ENCODE measurements around the gene DHRS7.
"Not testable (repeated sequence)": the region's sequence is repeated elsewhere in the genome, so short reads cannot be mapped to it uniquely, and the experiment has no call there.

Gene DHRS7

GRCh38 chr14:60160422-60160821 lies 4.8 kb downstream of the DHRS7 start:
- DNase-seq (ENCODE audit: low read depth, low spot score), result no peak
- no peak overlapping the region for H3K4me3 ChIP-seq (ENCODE audit: low read length)

DNA sequence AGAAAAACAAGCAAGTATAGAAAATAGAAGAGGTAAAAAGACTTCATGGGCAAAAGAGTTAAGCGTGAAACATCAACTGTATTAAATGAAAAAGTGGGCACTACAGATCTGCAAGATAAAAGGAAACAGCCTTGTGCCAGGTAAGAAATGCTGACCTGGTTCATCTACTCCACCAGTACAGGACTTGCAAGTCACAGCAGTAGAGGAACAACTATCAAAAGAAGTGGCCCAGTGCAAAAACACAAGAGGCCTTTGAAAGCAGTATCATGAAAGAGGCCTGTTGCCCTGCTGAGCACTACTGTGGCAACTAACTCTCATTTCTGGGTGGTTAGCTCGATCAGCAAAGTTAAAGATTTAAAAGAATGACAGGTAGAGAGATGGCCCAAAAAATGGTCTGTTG lies 10.5 kb downstream of the DHRS7 start:
- no peak for DNase-seq (ENCODE audit: low read depth, low spot score)
- H3K4me3 ChIP-seq (ENCODE audit: low read length), result no peak overlapping the region

DNA sequence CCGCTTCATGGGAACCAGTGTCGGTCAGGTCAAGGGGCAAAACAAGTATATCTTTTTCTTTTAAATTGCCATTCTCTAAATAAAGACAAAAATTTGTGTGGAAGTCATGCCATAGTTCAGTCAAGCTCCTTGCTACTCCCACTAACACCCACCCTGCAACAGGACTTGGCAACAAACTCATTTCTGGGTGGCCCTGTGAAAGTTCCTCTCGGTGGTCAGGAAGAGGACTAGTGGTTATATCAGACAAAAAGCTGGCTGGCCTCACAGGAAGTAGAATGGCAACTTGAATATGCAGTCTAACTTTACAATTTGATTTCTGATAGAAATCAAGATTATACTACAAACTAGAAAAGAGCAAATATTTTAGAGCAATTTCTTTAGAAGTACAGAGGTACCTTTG lies 11.2 kb downstream of the DHRS7 start:
- DNase-seq (ENCODE audit: low read depth, low spot score), result no peak

DNA sequence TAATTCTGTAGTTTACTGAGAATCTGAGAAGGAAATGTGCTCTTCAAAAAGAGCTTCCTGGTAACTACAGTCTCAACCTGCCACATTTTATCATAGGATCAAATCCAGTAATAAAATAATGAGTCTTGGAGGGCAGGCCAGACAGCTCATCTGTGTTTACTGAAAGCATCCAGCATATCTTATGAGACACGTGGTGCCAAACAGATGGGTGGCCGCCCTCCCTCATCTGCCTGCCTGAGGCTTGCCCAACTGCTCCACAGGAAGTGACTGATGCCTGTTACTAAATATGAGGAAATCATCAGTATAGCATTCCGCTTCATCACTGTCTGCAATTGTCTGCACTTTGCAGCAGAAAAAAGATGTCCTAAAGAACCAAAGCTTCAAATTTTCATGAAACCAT lies 13.5 kb downstream of the DHRS7 start:
- DNase-seq (ENCODE audit: low read depth, low spot score), result peak; percentile 82
- H3K4me3 ChIP-seq (ENCODE audit: low read length), result no peak overlapping the region

More for the DNA sequence above, 11.2 kb downstream of the DHRS7 start:
- H3K4me3 ChIP-seq (ENCODE audit: low read length), result no peak overlapping the region

GRCh38 chr14:60134702-60135101 lies 30.5 kb downstream of the DHRS7 start:
- H3K4me3 ChIP-seq (ENCODE audit: low read length), result no peak overlapping the region
- no peak for DNase-seq (ENCODE audit: low read depth, low spot score)

DNA sequence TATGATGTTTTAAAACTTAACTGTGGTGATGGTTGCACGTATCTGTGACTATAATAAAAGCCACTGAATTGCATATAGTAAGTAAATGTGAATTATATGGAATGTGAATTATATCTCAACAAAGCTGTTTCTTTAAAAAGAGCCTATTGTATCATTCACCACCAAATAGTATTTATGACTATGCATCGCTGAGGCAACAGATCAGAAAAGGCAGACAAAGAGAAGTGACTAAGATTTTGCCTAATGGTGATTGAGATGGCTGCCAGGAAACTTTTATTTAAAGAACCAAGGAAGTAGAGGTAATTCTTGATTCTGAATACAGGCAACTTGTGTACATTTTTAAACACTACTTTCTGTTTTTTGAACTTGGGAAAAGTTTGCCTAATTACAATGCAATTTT lies 31.7 kb downstream of the DHRS7 start:
- no peak overlapping the region for H3K4me3 ChIP-seq (ENCODE audit: low read length)
- no peak for DNase-seq (ENCODE audit: low read depth, low spot score)

DNA sequence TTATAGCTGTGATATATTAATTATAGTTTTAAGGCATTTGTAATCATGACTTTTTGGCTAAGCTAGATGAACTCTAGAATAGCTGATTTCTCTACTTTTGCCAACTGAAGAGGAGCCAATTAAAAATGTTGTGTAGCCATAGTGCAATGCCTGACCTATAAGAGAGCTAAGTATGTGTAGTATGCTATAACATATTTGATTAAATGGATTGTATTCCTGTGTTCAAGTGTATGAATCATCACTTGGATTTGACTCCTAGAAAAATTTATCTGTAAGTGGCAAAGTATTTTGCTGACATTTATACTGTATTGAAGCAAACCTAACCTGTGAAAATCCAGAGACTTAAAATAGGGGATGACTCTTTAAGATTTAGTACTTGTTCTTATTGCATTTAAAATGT lies 39.3 kb downstream of the DHRS7 start:
- no peak for DNase-seq (ENCODE audit: low read depth, low spot score)
- no peak overlapping the region for H3K4me3 ChIP-seq (ENCODE audit: low read length)

DNA sequence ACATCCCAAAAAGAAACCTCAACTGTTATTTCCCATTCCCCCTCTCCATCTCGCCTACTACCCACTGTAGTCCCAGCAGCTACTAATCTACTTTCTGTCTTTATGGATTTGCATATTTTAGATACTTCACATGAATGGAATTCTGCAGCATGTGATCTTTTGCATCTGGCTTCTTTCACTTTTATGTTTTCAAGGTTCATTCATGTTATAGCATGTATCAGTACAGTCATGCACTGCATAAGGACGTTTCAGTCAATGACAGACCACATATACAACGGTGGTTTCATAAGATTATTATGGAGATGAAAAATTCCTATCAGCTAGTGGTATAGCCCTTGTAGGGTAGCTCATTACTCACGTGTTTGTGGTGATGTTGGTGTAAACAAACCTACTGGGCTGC lies 49.0 kb downstream of the DHRS7 start:
- DNase-seq (ENCODE audit: low read depth, low spot score), result no peak
- no peak overlapping the region for H3K4me3 ChIP-seq (ENCODE audit: low read length)

- DNase-seq (ENCODE audit: low read depth, low spot score), result no peak
- no peak overlapping the region for H3K4me3 ChIP-seq (ENCODE audit: low read length)
These were observed 50.3 kb downstream of the DHRS7 start for GRCh38 chr14:60114881-60115280.

GRCh38 chr14:60111732-60112131 lies 53.5 kb downstream of the DHRS7 start:
- no peak for DNase-seq (ENCODE audit: low read depth, low spot score)
- no peak overlapping the region for H3K4me3 ChIP-seq (ENCODE audit: low read length)

DNA sequence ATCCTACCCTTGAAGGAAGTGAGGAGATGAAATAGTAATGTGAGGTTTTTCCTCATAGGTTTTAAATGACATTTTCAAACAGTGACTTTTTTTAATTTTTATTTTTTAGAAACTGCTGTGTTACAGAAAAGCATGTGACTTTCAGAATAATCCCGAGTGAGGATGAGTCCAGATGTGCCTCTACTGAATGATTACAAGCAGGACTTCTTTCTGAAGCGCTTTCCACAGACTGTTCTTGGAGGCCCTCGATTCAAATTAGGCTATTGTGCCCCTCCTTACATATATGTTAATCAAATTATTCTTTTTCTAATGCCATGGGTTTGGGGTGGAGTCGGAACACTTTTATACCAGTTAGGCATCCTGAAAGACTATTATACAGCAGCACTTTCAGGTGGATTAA lies 57.7 kb downstream of the DHRS7 start:
- no peak overlapping the region for H3K4me3 ChIP-seq (ENCODE audit: low read length)
- DNase-seq (ENCODE audit: low read depth, low spot score), result no peak

- no peak for DNase-seq (ENCODE audit: low read depth, low spot score)
- no peak overlapping the region for H3K4me3 ChIP-seq (ENCODE audit: low read length)
These were observed 58.9 kb downstream of the DHRS7 start for GRCh38 chr14:60106339-60106738.

DNA sequence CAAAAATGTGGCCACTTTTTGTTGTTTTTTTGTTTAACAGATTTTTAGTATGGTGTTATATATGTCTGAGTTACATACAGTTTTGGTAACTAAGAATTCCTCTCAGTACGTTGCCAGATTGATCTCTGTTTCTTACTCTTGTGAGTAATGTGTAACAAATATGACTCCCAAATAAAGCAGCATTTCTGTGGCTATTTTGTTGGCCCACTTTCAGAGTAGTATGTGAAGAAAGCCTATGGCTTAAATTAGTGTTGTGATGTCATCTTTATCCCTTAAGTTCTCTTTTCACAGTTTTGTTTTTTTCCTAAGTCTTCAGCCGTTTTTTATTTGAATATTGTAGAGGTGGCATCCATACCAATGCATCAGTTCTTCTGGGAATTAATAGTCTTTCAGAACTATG lies 62.8 kb downstream of the DHRS7 start:
- no peak for DNase-seq (ENCODE audit: low read depth, low spot score)
- no peak overlapping the region for H3K4me3 ChIP-seq (ENCODE audit: low read length)

DNA sequence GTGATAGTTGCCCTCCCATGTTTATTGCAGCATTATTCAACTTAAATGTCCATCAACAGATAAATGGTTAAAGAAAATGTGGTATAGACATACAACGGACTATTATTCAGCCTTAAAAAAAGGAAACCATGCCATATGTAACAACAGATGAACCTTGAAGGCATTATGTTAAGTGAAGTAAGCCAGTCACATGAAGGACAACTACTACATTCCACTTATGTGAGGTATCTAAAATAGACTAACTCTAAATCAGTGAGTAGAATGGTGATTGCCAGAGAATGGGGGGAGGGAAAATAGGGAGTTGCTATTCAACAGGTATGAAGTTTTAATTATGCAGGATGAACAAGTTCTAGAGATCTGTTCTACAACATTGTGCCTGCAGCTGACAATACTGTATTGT lies 63.4 kb downstream of the DHRS7 start:
- no peak for DNase-seq (ENCODE audit: low read depth, low spot score)
- no peak overlapping the region for H3K4me3 ChIP-seq (ENCODE audit: low read length)

DNA sequence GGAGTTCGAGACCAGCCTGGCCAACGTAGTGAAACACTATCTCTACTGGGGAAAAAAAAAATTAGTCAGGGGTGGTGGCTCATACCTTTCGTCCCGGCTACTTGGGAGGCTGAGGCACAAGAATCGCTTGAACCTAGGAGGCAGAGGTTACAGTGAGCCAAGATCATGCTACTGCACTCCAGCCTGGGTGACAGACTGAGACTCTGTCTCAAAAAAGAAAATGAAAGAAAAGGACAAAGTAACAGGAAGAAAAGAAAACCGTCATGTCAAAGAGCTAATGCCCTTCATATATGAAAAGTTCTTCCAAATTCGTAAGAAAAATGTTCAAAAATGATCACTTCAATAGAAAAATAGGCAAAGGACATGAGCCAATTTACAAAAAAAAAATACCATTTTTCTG lies 65.3 kb downstream of the DHRS7 start:
- not testable (repeated sequence) for DNase-seq (ENCODE audit: low read depth, low spot score); H3K4me3 ChIP-seq (ENCODE audit: low read length)

- H3K4me3 ChIP-seq (ENCODE audit: low read length), result no peak overlapping the region
- no peak for DNase-seq (ENCODE audit: low read depth, low spot score)
These were observed 67.2 kb downstream of the DHRS7 start for GRCh38 chr14:60097974-60098373.

- H3K4me3 ChIP-seq (ENCODE audit: low read length), result no peak overlapping the region
- no peak for DNase-seq (ENCODE audit: low read depth, low spot score)
These were observed 69.3 kb downstream of the DHRS7 start for GRCh38 chr14:60095781-60096450.

GRCh38 chr14:60095231-60095630 lies 70.0 kb downstream of the DHRS7 start:
- peak overlapping the region; percentile 78 for H3K4me3 ChIP-seq (ENCODE audit: low read length)
- DNase-seq (ENCODE audit: low read depth, low spot score), result no peak

DNA sequence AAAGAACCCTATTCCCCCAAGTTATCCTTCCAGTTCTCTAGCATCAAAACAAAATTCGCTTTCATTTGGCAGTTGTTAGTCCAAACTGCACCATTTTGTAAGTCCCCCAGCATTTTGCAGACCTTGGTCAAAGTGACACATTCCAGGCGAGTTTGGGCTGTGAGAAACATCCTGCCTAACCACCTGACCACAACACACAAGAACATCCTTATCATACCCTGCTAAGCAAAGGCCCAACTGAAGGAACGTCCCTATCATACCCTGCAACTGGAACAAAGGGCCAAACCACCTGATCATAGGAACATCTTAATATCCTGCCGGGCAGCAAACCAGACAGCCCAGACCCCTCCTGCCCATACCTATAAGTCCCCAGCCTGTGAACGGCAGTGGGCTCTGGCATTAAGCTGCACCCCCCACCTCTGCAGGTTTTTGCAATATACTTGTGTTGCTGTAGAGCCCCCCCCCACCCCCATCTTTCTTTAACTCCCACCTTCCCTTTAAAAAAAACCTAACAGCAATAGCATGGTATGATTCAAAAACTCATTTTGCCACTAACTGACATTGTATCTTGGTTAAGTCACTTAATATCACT lies 70.8 kb downstream of the DHRS7 start:
- DNase-seq (ENCODE audit: low read depth, low spot score), result peak; percentile 79
- peak overlapping the region; percentile 78 for H3K4me3 ChIP-seq (ENCODE audit: low read length)
